Adrenal gland (tissue), 5 donors: ENCODE data around the gene PTPRN2.

ENCODE experiments used
- CTCF ChIP-seq, 6 experiments: fragments of 450-650 bp in 4 of 6; fragments of 200-600 bp in 2 of 6; sonication (generic) in 1 of 6; IDR thresholded peaks; 1 replicate in 5 of 6; 2 replicates in 1 of 6; pipeline versions ENCODE4 v1.5.1 to v1.8.0; 2016 to 2021; ENCODE audit warnings: antibody characterized with exemption in 6 of 6, mild to moderate bottlenecking in 2 of 6, moderate library complexity in 1 of 6
- POLR2A ChIP-seq, 2 donors: fragments of 450-650 bp; IDR thresholded peaks; one replicate each; pipeline ENCODE4 v1.6.1; 2017; ENCODE audit warnings: antibody characterized with exemption in 2 of 2, mild to moderate bottlenecking in 2 of 2, moderate library complexity in 1 of 2
- donor health status: DM: no; HTN: no; CAD: no.

- TF ChIP-seq POLR2A (IDR thresholded peaks at IDR 0.05) = no peak
- TF ChIP-seq CTCF (IDR thresholded peaks at IDR 0.05) = no peak
Observed at GRCh38 chr7:158369290-158369689, 218.3 kb downstream of the PTPRN2 start.
